ENCODE data around the gene SYP. TPM values are rescaled to one million over a fixed set of nuclear protein-coding genes. Genes with fewer than 3 reads are reported as not detected.
A peak's percentile ranks its signal among the peaks of the same experiment; 100 is the strongest.
"Not testable (repeated sequence)": the region's sequence is repeated elsewhere in the genome, so short reads cannot be mapped to it uniquely, and the experiment has no call there.

Gene SYP
- total RNA-seq, 4 donors from 2014 or later = 5.5 to 11.0 (median 6.7) TPM; not detected in 1

GRCh38 chrX:49147936-49148335 is 52.1 kb downstream of the SYP start:
- Histone ChIP-seq H3K4me1 (no peaks in the 10 kb centered on the region), H3K4me3 (no peak overlapping the region), H3K27ac (no peak overlapping the region), H3K36me3 (no peaks in the 10 kb centered on the region), H3K9me3 (no peaks in the 10 kb centered on the region), H3K27me3 (no peaks in the 10 kb centered on the region)
- TF ChIP-seq POLR2A (IDR thresholded peaks at IDR 0.05) (no peak), CTCF (IDR thresholded peaks at IDR 0.05) (no peak)
- no peak for DNase-seq

GRCh38 chrX:49147282-49147681 is 52.7 kb downstream of the SYP start:
- H3K27ac ChIP-seq = no peak overlapping the region
- TF ChIP-seq POLR2A (IDR thresholded peaks at IDR 0.05) (no peak), CTCF (IDR thresholded peaks at IDR 0.05) (no peak)
- no peaks in the 10 kb centered on the region for H3K36me3 ChIP-seq
- no peaks in the 10 kb centered on the region for H3K27me3 ChIP-seq
- H3K9me3 ChIP-seq = no peaks in the 10 kb centered on the region
- DNase-seq = no peak
- no peak overlapping the region for H3K4me3 ChIP-seq
- no peaks in the 10 kb centered on the region for H3K4me1 ChIP-seq

GRCh38 chrX:49143154-49143553 is 56.8 kb downstream of the SYP start:
- not testable (repeated sequence) for DNase-seq, H3K4me3 ChIP-seq, H3K27me3 ChIP-seq, H3K27ac ChIP-seq, H3K36me3 ChIP-seq, H3K4me1 ChIP-seq
- H3K9me3 ChIP-seq = peaks cover 0 to 20% (median 7%) of the 10 kb centered on the region in 4 donors

- DNase-seq, H3K36me3 ChIP-seq, H3K27ac ChIP-seq, H3K4me1 ChIP-seq, H3K4me3 ChIP-seq, H3K27me3 ChIP-seq: not testable (repeated sequence)
- peak in 4 of 6 experiments; percentile 5 to 20 (median 14) for TF ChIP-seq CTCF (IDR thresholded peaks at IDR 0.05)
- H3K9me3 ChIP-seq = peaks cover 0 to 20% (median 7%) of the 10 kb centered on the region in 4 donors
These were observed 57.7 kb downstream of the SYP start for GRCh38 chrX:49142264-49142663.

- H3K4me3 ChIP-seq = no peak overlapping the region
- H3K27ac ChIP-seq = no peak overlapping the region
- peaks cover 0 to 20% (median 7%) of the 10 kb centered on the region in 4 donors for H3K9me3 ChIP-seq
- no peak for TF ChIP-seq CTCF (IDR thresholded peaks at IDR 0.05)
- no peaks in the 10 kb centered on the region for H3K4me1 ChIP-seq
- H3K36me3 ChIP-seq = no peaks in the 10 kb centered on the region
- DNase-seq = no peak
- no peaks in the 10 kb centered on the region for H3K27me3 ChIP-seq
These were observed 60.3 kb downstream of the SYP start for GRCh38 chrX:49139713-49140112.

Small RNAs within 50 kb of the gene (small RNA-seq; reads per million reads assigned to genes)
- gene RN7SL262P = 0 reads per million in 2 donors

Other genes with a start within 250 kb of the SYP start
- gene OTUD5, start 242.6 kb downstream of the SYP start, total RNA-seq = 10 to 100 TPM; 49.7 to 79.2 (median 71.0) TPM
- gene KCND1, start 228.3 kb downstream of the SYP start, total RNA-seq = 1 to 10 TPM in 3 of 4 donors, under 1 TPM in 1; 0.35 to 5.8 (median 1.7) TPM
- gene GRIPAP1, start 197.9 kb downstream of the SYP start, total RNA-seq = 100 to 1,000 TPM in 1 of 4 donors, 10 to 100 TPM in 3; 32.4 to 139 (median 70.9) TPM
- gene TFE3, start 156.8 kb downstream of the SYP start, total RNA-seq = 10 to 100 TPM; 25.6 to 36.3 (median 32.4) TPM
- 10 to 100 TPM in 3 of 4 donors, not detected in 1; 13.8 to 39.1 (median 24.5) TPM for gene CCDC120, start 141.2 kb downstream of the SYP start, total RNA-seq
- gene PRAF2, start 126.2 kb downstream of the SYP start, total RNA-seq = 1 to 10 TPM; 2.8 to 9.8 (median 4.4) TPM
- 100 to 1,000 TPM in 2 of 4 donors, 10 to 100 TPM in 2; 64.2 to 133 (median 86.9) TPM for gene WDR45, start 120.3 kb downstream of the SYP start, total RNA-seq
- gene GPKOW, start 76.5 kb downstream of the SYP start, total RNA-seq = 10 to 100 TPM; 24.0 to 26.8 (median 25.7) TPM
- gene MAGIX, start 37.4 kb downstream of the SYP start, total RNA-seq = 10 to 100 TPM in 2 of 4 donors, 1 to 10 TPM in 1, not detected in 1; 5.8 to 14.4 (median 11.6) TPM
- gene PLP2, start 28.3 kb downstream of the SYP start, total RNA-seq = 10 to 100 TPM; 16.1 to 36.6 (median 30.8) TPM
- 10 to 100 TPM; 22.5 to 47.0 (median 26.8) TPM for gene PRICKLE3, start 13.8 kb downstream of the SYP start, total RNA-seq
- 1 to 10 TPM; 1.7 to 2.8 (median 2.3) TPM for gene CACNA1F, start 33.1 kb upstream of the SYP start, total RNA-seq
- 10 to 100 TPM; 19.1 to 27.4 (median 23.1) TPM for gene CCDC22, start 35.3 kb upstream of the SYP start, total RNA-seq
- under 1 TPM in 1 of 4 donors, not detected in 3; 0.66 TPM for gene FOXP3, start 64.5 kb upstream of the SYP start, total RNA-seq
- 10 to 100 TPM in 1 of 4 donors, 1 to 10 TPM in 3; 2.5 to 19.0 (median 7.5) TPM for gene PPP1R3F, start 69.6 kb upstream of the SYP start, total RNA-seq
- not detected for gene GAGE10, start 103.5 kb upstream of the SYP start, total RNA-seq
- gene GAGE12J, start 121.8 kb upstream of the SYP start, total RNA-seq = not detected
- gene GAGE13, start 131.4 kb upstream of the SYP start, total RNA-seq = not detected